PC-3 (cell line): ENCODE results near the gene CCDC154. TPM values are rescaled to one million over a fixed set of nuclear protein-coding genes. Genes with fewer than 3 reads are reported as not detected.

Source experiments
- ATAC-seq: fragments of 200-7000 bp; cut with Tn5 transposase; 2 replicates; pipeline ENCODE4 v1.9.1; 2020; ENCODE audit warnings: mild to moderate bottlenecking, moderate library complexity
- BruUV-seq: library from RNA; stranded (reverse); fragments of 400-500 nt; replicated peaks from 2 replicates; lab custom pipeline; 2021; lab: Mats Ljungman, UMichigan
- CTCF ChIA-PET: fragments of 300-600 bp; sonication (Branson Sonifier 250); formaldehyde crosslinking; loops from one replicate; lab custom pipeline; 2022; ENCODE audit warnings: antibody characterized with exemption; lab: Charles Lee
- POLR2A ChIA-PET: fragments of 300-600 bp; sonication (Branson Sonifier 250); formaldehyde crosslinking; loops from one replicate; lab custom pipeline; 2022; ENCODE audit warnings: antibody characterized with exemption; ENCODE audit not compliant: unreplicated experiment; lab: Charles Lee
- DNase-seq: peaks from one replicate; pipeline ENCODE4 v3.0.0-alpha.2; 2015
- H2AFZ ChIP-seq: fragments of 300-600 bp; sonication (generic); 2 replicates; pipeline ENCODE4 v1.6.0; 2016; ENCODE audit warnings: antibody characterized with exemption, low read length
- H3F3A ChIP-seq: fragments of 300-600 bp; sonication (generic); one replicate; pipeline ENCODE4 v1.6.0; 2017; ENCODE audit warnings: antibody characterized with exemption, low read length, control low read depth, mild to moderate bottlenecking; ENCODE audit not compliant: unreplicated experiment
- H3K27ac ChIP-seq: fragments of 300-600 bp; sonication (generic); 2 replicates; pipeline ENCODE4 v1.5.1; 2016; ENCODE audit warnings: mild to moderate bottlenecking, low read length
- H3K27me3 ChIP-seq: fragments of 300-600 bp; sonication (generic); 2 replicates; pipeline ENCODE4 v1.6.1; 2016; ENCODE audit warnings: low read length, mixed read lengths
- H3K36me3 ChIP-seq: fragments of 300-600 bp; sonication (generic); 2 replicates; pipeline ENCODE4 v1.6.1; 2016; ENCODE audit warnings: low read depth, mixed run types, low read length, mixed read lengths
- H3K4me1 ChIP-seq: fragments of 300-600 bp; sonication (generic); 2 replicates; pipeline ENCODE4 v1.5.1; 2016; ENCODE audit warnings: low read length; ENCODE audit not compliant: insufficient read depth
- H3K4me2 ChIP-seq: fragments of 300-600 bp; sonication (generic); 2 replicates; pipeline ENCODE4 v1.6.0; 2016; ENCODE audit warnings: low read length
- H3K4me3 ChIP-seq: fragments of 300-600 bp; sonication (generic); 2 replicates; pipeline ENCODE4 v1.5.1; 2016; ENCODE audit warnings: mild to moderate bottlenecking, low read length, mixed read lengths
- H3K79me2 ChIP-seq: fragments of 300-600 bp; sonication (generic); 2 replicates; pipeline ENCODE4 v1.6.1; 2017; ENCODE audit warnings: low read length, mixed read lengths
- H3K9ac ChIP-seq: fragments of 300-600 bp; sonication (generic); 2 replicates; pipeline ENCODE4 v1.6.0; 2016; ENCODE audit warnings: mild to moderate bottlenecking, low read length
- H3K9me2 ChIP-seq: fragments of 300-600 bp; sonication (generic); replicated peaks from 2 replicates; pipeline ENCODE4 v1.6.1; 2016; ENCODE audit warnings: mixed run types, low read length, mixed read lengths
- H3K9me3 ChIP-seq: fragments of 300-600 bp; sonication (generic); 2 replicates; pipeline ENCODE4 v1.6.1; 2016; ENCODE audit warnings: low read length, mixed read lengths
- H4K20me1 ChIP-seq: fragments of 300-600 bp; sonication (generic); 2 replicates; pipeline ENCODE4 v1.6.1; 2016; ENCODE audit warnings: low read length, mixed read lengths
- CTCF ChIP-seq: fragments of 300-600 bp; sonication (generic); conservative IDR thresholded peaks from 2 replicates; pipeline ENCODE4 v1.5.1; 2017; ENCODE audit warnings: antibody characterized with exemption, low read depth, mild to moderate bottlenecking, low read length
- EZH2 ChIP-seq: fragments of 300-600 bp; sonication (generic); IDR thresholded peaks from one replicate; pipeline ENCODE4 v1.6.1; 2017; ENCODE audit warnings: antibody characterized with exemption, mild to moderate bottlenecking, low read length; ENCODE audit not compliant: unreplicated experiment
- EZH2phosphoT487 ChIP-seq: fragments of 300-600 bp; sonication (generic); IDR thresholded peaks from 2 replicates; pipeline ENCODE4 v1.6.1; 2018; ENCODE audit warnings: mild to moderate bottlenecking, antibody characterized with exemption, low read length, borderline replicate concordance
- intact Hi-C: fragments of 100-400 bp; cut with micrococcal nuclease; formaldehyde crosslinking; loops from 2 replicates; pipeline ENCODE4 v1.9.0; 2023
- total RNA-seq: library from RNA; depleted of rRNA; stranded (reverse); fragments of >200 nt; gene quantifications from 2 replicates; pipeline ENCODE4 v1.2.3, GENCODE V29; 2014

CCDC154 gene
- total RNA-seq, 1 experiment from 2014 or later = not detected

- H3F3A ChIP-seq = no peaks in the 10 kb centered on the region
- peaks cover 7% of the 10 kb centered on the region for H3K4me1 ChIP-seq
- DNase-seq = no peak
- no peaks in the 10 kb centered on the region for H3K9me2 ChIP-seq
- H3K4me2 ChIP-seq = no peak within 1 kb of the TSS
- ATAC-seq = no peak
- intact Hi-C loops = no loop called here
- no peaks in the 10 kb centered on the region for H3K27me3 ChIP-seq
- CTCF ChIA-PET = no interaction called here
- no peaks in the 10 kb centered on the region for H3K9me3 ChIP-seq
- peaks cover 4% of the 10 kb centered on the region for H3K79me2 ChIP-seq
- no peaks in the 10 kb centered on the region for H4K20me1 ChIP-seq
- POLR2A ChIA-PET = no interaction called here
- H3K36me3 ChIP-seq = no peaks in the 10 kb centered on the region
- H3K9ac ChIP-seq = no peak within 1 kb of the TSS
- no peak within 1 kb of the TSS for H3K4me3 ChIP-seq
- H3K27ac ChIP-seq = no peak within 1 kb of the TSS
- BruUV-seq = no TSS peak
- no peak for TF ChIP-seq EZH2phosphoT487
- no peak for TF ChIP-seq EZH2
- no peak for TF ChIP-seq CTCF
- H2AFZ ChIP-seq = no peak within 1 kb of the TSS
Measured at GRCh38 chr16:1488619-1489018, 44.3 kb upstream of the CCDC154 start, which contains the start of gene PTX4. PTX4 (minus strand) TSS chr16:1488944; CDS start chr16:1488909, 35 bp downstream.

- Histone ChIP-seq H3F3A (no peaks in the 10 kb centered on the region), H3K36me3 (no peaks in the 10 kb centered on the region), H3K79me2 (no peaks in the 10 kb centered on the region), H3K9me3 (no peaks in the 10 kb centered on the region), H2AFZ (no peak overlapping the region), H3K4me2 (no peak overlapping the region), H3K9ac (no peak overlapping the region), H3K27me3 (no peaks in the 10 kb centered on the region), H3K27ac (no peak overlapping the region), H3K9me2 (no peaks in the 10 kb centered on the region), H3K4me1 (peaks cover 7% of the 10 kb centered on the region), H3K4me3 (no peak overlapping the region), H4K20me1 (no peaks in the 10 kb centered on the region)
- no TSS peak for BruUV-seq
- ATAC-seq (no peak), DNase-seq (no peak)
- CTCF ChIA-PET = no interaction called here
- POLR2A ChIA-PET = no interaction called here
- TF ChIP-seq EZH2phosphoT487 (no peak), CTCF (no peak), EZH2 (no peak)
- intact Hi-C loops = no loop called here
Measured at GRCh38 chr16:1488054-1488601, 43.8 kb upstream of the CCDC154 start.

- ATAC-seq (no peak), DNase-seq (no peak)
- no TSS peak for BruUV-seq
- Histone ChIP-seq H4K20me1 (no peaks in the 10 kb centered on the region), H3F3A (no peaks in the 10 kb centered on the region), H2AFZ (no peak overlapping the region), H3K9me3 (no peaks in the 10 kb centered on the region), H3K79me2 (no peaks in the 10 kb centered on the region), H3K9me2 (no peaks in the 10 kb centered on the region), H3K4me3 (no peak overlapping the region), H3K4me1 (peaks cover 5% of the 10 kb centered on the region), H3K27me3 (no peaks in the 10 kb centered on the region), H3K27ac (no peak overlapping the region), H3K36me3 (no peaks in the 10 kb centered on the region), H3K4me2 (no peak overlapping the region), H3K9ac (no peak overlapping the region)
- no peak for TF ChIP-seq EZH2phosphoT487
- TF ChIP-seq EZH2 = no peak
- TF ChIP-seq CTCF = no peak
- ChIA-PET CTCF (no interaction called here), POLR2A (no interaction called here)
- intact Hi-C loops = no loop called here
Measured at GRCh38 chr16:1487395-1488053, 43.2 kb upstream of the CCDC154 start.
